NCI-H345 treated with DMSO at 0.1 percent for 48 hours (cell line): ENCODE results near the gene PPP2R1B.

ENCODE experiments used
- DNase-seq: peaks from one replicate; lab custom pipeline; 2025; ENCODE audit not compliant: unreplicated experiment; lab: John Stamatoyannopoulos, UW

The PPP2R1B gene

GRCh38 chr11:111749646-111750045 is 16.5 kb downstream of the PPP2R1B start:
- no peak for DNase-seq

- DNase-seq, result no peak
Observed at GRCh38 chr11:111748035-111748804, 18.0 kb downstream of the PPP2R1B start.

GRCh38 chr11:111745719-111746504 is 20.3 kb downstream of the PPP2R1B start:
- DNase-seq, result no peak

- DNase-seq, result no peak
Observed at GRCh38 chr11:111743700-111744099, 22.5 kb downstream of the PPP2R1B start.

- DNase-seq, result no peak
Observed at GRCh38 chr11:111741751-111742150, 24.4 kb downstream of the PPP2R1B start.

GRCh38 chr11:111739299-111739698 is 26.9 kb downstream of the PPP2R1B start:
- DNase-seq, result no peak

GRCh38 chr11:111737444-111738210 is 28.6 kb downstream of the PPP2R1B start:
- no peak for DNase-seq

GRCh38 chr11:111736621-111737443 is 29.4 kb downstream of the PPP2R1B start:
- DNase-seq, result no peak

GRCh38 chr11:111736181-111736590 is 30.0 kb downstream of the PPP2R1B start:
- no peak for DNase-seq

- DNase-seq, result peak; percentile 60
Observed at GRCh38 chr11:111735262-111736116, 30.7 kb downstream of the PPP2R1B start.

- no peak for DNase-seq
Observed at GRCh38 chr11:111734954-111735261, 31.3 kb downstream of the PPP2R1B start.

- no peak for DNase-seq
Observed at GRCh38 chr11:111734101-111734953, 31.9 kb downstream of the PPP2R1B start.

GRCh38 chr11:111733611-111734088 is 32.5 kb downstream of the PPP2R1B start:
- no peak for DNase-seq

- DNase-seq, result no peak
Observed at GRCh38 chr11:111733016-111733415, 33.2 kb downstream of the PPP2R1B start.

GRCh38 chr11:111731821-111732220 is 34.4 kb downstream of the PPP2R1B start:
- no peak for DNase-seq

GRCh38 chr11:111730871-111731591 is 35.2 kb downstream of the PPP2R1B start:
- no peak for DNase-seq

GRCh38 chr11:111729831-111730311 is 36.3 kb downstream of the PPP2R1B start:
- DNase-seq, result no peak
